ENCODE data around the gene HOXD1. TPM values are rescaled to one million over a fixed set of nuclear protein-coding genes. Genes with fewer than 3 reads are reported as not detected.

HOXD1 gene
- total RNA-seq (not detected), polyA plus RNA-seq (not detected), total RNA-seq (0 reads per million in 6 experiments)

- Mint-ChIP-seq H3K9me3 (peaks cover 0 to 4% (median 0%) of the 10 kb centered on the region in 9 donors), H3K4me1 (peaks cover 14 to 25% (median 24%) of the 10 kb centered on the region in 4 donors), H3K27ac (peak within 1 kb of the TSS in 2 of 10 donors; percentile 41), H3K27me3 (peaks cover 59 to 87% (median 70%) of the 10 kb centered on the region in 5 donors), H3K4me3 (peak within 1 kb of the TSS; percentile 84 to 96 (median 90)), H3K36me3 (peaks cover 0 to 7% (median 4%) of the 10 kb centered on the region in 3 donors)
- DNase-seq (no peak), ATAC-seq (peak; percentile 34 to 44)
- POLR2A ChIA-PET: interaction anchor here (0.6 kb wide), 1 partner anchor 19 kb away, joined by 3 read pairs; no protein-coding TSS in a partner anchor
Observed at GRCh38 chr2:176187899-176188773, at the start of gene HOXD1. Gene HOXD1, plus strand, starts transcription at chr2:176188668. Its CDS starts 134 bp downstream, at chr2:176188802.

- no peak for ATAC-seq
- H3K4me1 Mint-ChIP-seq: peaks cover 9 to 36% (median 31%) of the 10 kb centered on the region in 4 donors
- H3K9me3 Mint-ChIP-seq: peaks cover 0 to 40% (median 8%) of the 10 kb centered on the region in 9 donors
- peak overlapping the region in 2 of 10 donors; percentile 74 to 90 for H3K27ac Mint-ChIP-seq
- peaks cover 2 to 21% (median 17%) of the 10 kb centered on the region in 3 donors for H3K36me3 Mint-ChIP-seq
- H3K27me3 Mint-ChIP-seq: peaks cover 64 to 97% (median 85%) of the 10 kb centered on the region in 5 donors
- DNase-seq: no peak
- POLR2A ChIA-PET: no interaction called here
- peak overlapping the region in 9 of 10 donors; percentile 4 to 68 (median 45) for H3K4me3 Mint-ChIP-seq
Observed at GRCh38 chr2:176138923-176139660, 49.4 kb upstream of the HOXD1 start.

- DNase-seq: no peak
- POLR2A ChIA-PET: no interaction called here
- Mint-ChIP-seq H3K27me3 (peaks cover 62 to 97% (median 82%) of the 10 kb centered on the region in 5 donors), H3K4me1 (peaks cover 9 to 36% (median 31%) of the 10 kb centered on the region in 4 donors), H3K4me3 (peak overlapping the region in 6 of 10 donors; percentile 26 to 68 (median 44)), H3K27ac (peak overlapping the region in 1 of 10 donors; percentile 90), H3K36me3 (peaks cover 2 to 21% (median 17%) of the 10 kb centered on the region in 3 donors), H3K9me3 (peaks cover 0 to 37% (median 8%) of the 10 kb centered on the region in 9 donors)
- no peak for ATAC-seq
Observed at GRCh38 chr2:176139661-176140512, 48.6 kb upstream of the HOXD1 start.

GRCh38 chr2:176140513-176141317 is 47.8 kb upstream of the HOXD1 start:
- Mint-ChIP-seq H3K36me3 (peaks cover 2 to 13% (median 12%) of the 10 kb centered on the region in 3 donors), H3K9me3 (peaks cover 0 to 32% (median 8%) of the 10 kb centered on the region in 9 donors), H3K27me3 (peaks cover 61 to 97% (median 82%) of the 10 kb centered on the region in 5 donors), H3K4me3 (peak overlapping the region in 9 of 10 donors; percentile 23 to 73 (median 59)), H3K4me1 (peaks cover 8 to 32% (median 27%) of the 10 kb centered on the region in 4 donors), H3K27ac (peak overlapping the region in 1 of 10 donors; percentile 65)
- POLR2A ChIA-PET: no interaction called here
- ATAC-seq (peak; percentile 89 to 92), DNase-seq (peak; percentile 52 to 84 (median 77))

- peak overlapping the region in 1 of 10 donors; percentile 11 for H3K27ac Mint-ChIP-seq
- H3K27me3 Mint-ChIP-seq: peaks cover 65 to 97% (median 87%) of the 10 kb centered on the region in 5 donors
- peaks cover 0 to 25% (median 8%) of the 10 kb centered on the region in 9 donors for H3K9me3 Mint-ChIP-seq
- peaks cover 6 to 29% (median 20%) of the 10 kb centered on the region in 4 donors for H3K4me1 Mint-ChIP-seq
- H3K4me3 Mint-ChIP-seq: no peak overlapping the region
- DNase-seq (no peak), ATAC-seq (no peak)
- POLR2A ChIA-PET: no interaction called here
- peaks cover 2 to 11% (median 10%) of the 10 kb centered on the region in 3 donors for H3K36me3 Mint-ChIP-seq
Observed at GRCh38 chr2:176142281-176142680, 46.2 kb upstream of the HOXD1 start.

- Mint-ChIP-seq H3K9me3 (peaks cover 0 to 11% (median 0%) of the 10 kb centered on the region in 9 donors), H3K36me3 (no peaks in the 10 kb centered on the region), H3K4me3 (no peak overlapping the region), H3K4me1 (peaks cover 2 to 22% (median 12%) of the 10 kb centered on the region in 4 donors), H3K27me3 (peaks cover 62 to 98% (median 86%) of the 10 kb centered on the region in 5 donors), H3K27ac (no peak overlapping the region)
- ATAC-seq (no peak), DNase-seq (no peak)
- POLR2A ChIA-PET: no interaction called here
Observed at GRCh38 chr2:176145085-176145969, 43.1 kb upstream of the HOXD1 start.

- H3K9me3 Mint-ChIP-seq: peaks cover 0 to 9% (median 0%) of the 10 kb centered on the region in 9 donors
- H3K4me3 Mint-ChIP-seq: no peak overlapping the region
- no peak for ATAC-seq
Observed at GRCh38 chr2:176146101-176146500, 42.4 kb upstream of the HOXD1 start.

GRCh38 chr2:176146645-176147044 is 41.8 kb upstream of the HOXD1 start:
- peaks cover 63 to 100% (median 87%) of the 10 kb centered on the region in 5 donors for H3K27me3 Mint-ChIP-seq
- H3K36me3 Mint-ChIP-seq: no peaks in the 10 kb centered on the region
- ATAC-seq (no peak), DNase-seq (no peak)
- H3K9me3 Mint-ChIP-seq: peaks cover 0 to 7% (median 0%) of the 10 kb centered on the region in 9 donors
- H3K27ac Mint-ChIP-seq: no peak overlapping the region
- H3K4me1 Mint-ChIP-seq: peaks cover 4 to 17% (median 8%) of the 10 kb centered on the region in 4 donors
- no peak overlapping the region for H3K4me3 Mint-ChIP-seq
- POLR2A ChIA-PET: interaction anchor here (0.5 kb wide), 1 partner anchor 14 kb away, joined by 3 read pairs; no protein-coding TSS in a partner anchor

More at GRCh38 chr2:176146101-176146500, 42.4 kb upstream of the HOXD1 start:
- POLR2A ChIA-PET: interaction anchor here (0.5 kb wide), 1 partner anchor 13 kb away, joined by 3 read pairs; no protein-coding TSS in a partner anchor
- no peak overlapping the region for H3K27ac Mint-ChIP-seq
- peaks cover 4 to 21% (median 11%) of the 10 kb centered on the region in 4 donors for H3K4me1 Mint-ChIP-seq
- no peak for DNase-seq
- no peaks in the 10 kb centered on the region for H3K36me3 Mint-ChIP-seq
- H3K27me3 Mint-ChIP-seq: peaks cover 65 to 100% (median 87%) of the 10 kb centered on the region in 5 donors

GRCh38 chr2:176147210-176147799 is 41.2 kb upstream of the HOXD1 start:
- POLR2A ChIA-PET: no interaction called here
- ATAC-seq: no peak
- Mint-ChIP-seq H3K27me3 (peaks cover 60 to 96% (median 80%) of the 10 kb centered on the region in 5 donors), H3K4me3 (peak overlapping the region in 2 of 10 donors; percentile 9 to 38), H3K27ac (no peak overlapping the region), H3K4me1 (peaks cover 4 to 17% (median 9%) of the 10 kb centered on the region in 4 donors), H3K36me3 (no peaks in the 10 kb centered on the region), H3K9me3 (peaks cover 0 to 7% (median 0%) of the 10 kb centered on the region in 9 donors)
- no peak for DNase-seq
